NCI-H2227 (cell line): ENCODE results near the gene TMEM141.

Experiments
- DNase-seq: peaks from one replicate; lab custom pipeline; 2025; ENCODE audit not compliant: unreplicated experiment; lab: John Stamatoyannopoulos, UW

Gene TMEM141

GRCh38 chr9:136814725-136815421 lies 23.7 kb downstream of the TMEM141 start:
- no peak for DNase-seq

- DNase-seq, result no peak
These were observed 24.3 kb downstream of the TMEM141 start for GRCh38 chr9:136815422-136815782.

- DNase-seq, result no peak
These were observed 30.1 kb downstream of the TMEM141 start for GRCh38 chr9:136820971-136821825.

- no peak for DNase-seq
These were observed 30.8 kb downstream of the TMEM141 start for GRCh38 chr9:136821826-136822544.

GRCh38 chr9:136823136-136824046 lies 32.2 kb downstream of the TMEM141 start:
- no peak for DNase-seq

- no peak for DNase-seq
These were observed 33.5 kb downstream of the TMEM141 start for GRCh38 chr9:136824496-136825225.

GRCh38 chr9:136825295-136826187 lies 34.4 kb downstream of the TMEM141 start:
- DNase-seq, result no peak

- no peak for DNase-seq
These were observed 35.0 kb downstream of the TMEM141 start for GRCh38 chr9:136826188-136826541.

- DNase-seq, result no peak
These were observed 35.8 kb downstream of the TMEM141 start for GRCh38 chr9:136826703-136827582.

- DNase-seq, result no peak
These were observed 36.8 kb downstream of the TMEM141 start for GRCh38 chr9:136827794-136828473.

- DNase-seq, result no peak
These were observed 37.5 kb downstream of the TMEM141 start for GRCh38 chr9:136828474-136829140.

GRCh38 chr9:136829412-136829811 lies 38.3 kb downstream of the TMEM141 start:
- no peak for DNase-seq

GRCh38 chr9:136829981-136830885 lies 39.1 kb downstream of the TMEM141 start:
- no peak for DNase-seq

- DNase-seq, result no peak
These were observed 40.0 kb downstream of the TMEM141 start for GRCh38 chr9:136831002-136831719.

- DNase-seq, result no peak
These were observed 40.6 kb downstream of the TMEM141 start for GRCh38 chr9:136831720-136832104.
